ENCODE results near the gene TBC1D10A.

- TF ChIP-seq CTCF (IDR thresholded peaks at IDR 0.05), result no peak
- no peak for TF ChIP-seq POLR2A (IDR thresholded peaks at IDR 0.05)
These were observed 33.7 kb downstream of the TBC1D10A start for GRCh38 chr22:30293026-30293425.

Measured in Peyer's patch (tissue), 4 donors.